ENCODE data around the gene ATE1.
A peak's percentile ranks its signal among the peaks of the same experiment; 100 is the strongest.
"Not testable (repeated sequence)": the region's sequence is repeated elsewhere in the genome, so short reads cannot be mapped to it uniquely, and the experiment has no call there.

Gene ATE1

GRCh38 chr10:121724282-121724681 is 203.5 kb downstream of the ATE1 start:
- DNase-seq, result no peak

GRCh38 chr10:121722665-121723064 is 205.2 kb downstream of the ATE1 start:
- DNase-seq, result no peak

GRCh38 chr10:121721257-121721656 is 206.6 kb downstream of the ATE1 start:
- no peak for DNase-seq

GRCh38 chr10:121715969-121716368 is 211.9 kb downstream of the ATE1 start:
- DNase-seq, result no peak

GRCh38 chr10:121715076-121715475 is 212.8 kb downstream of the ATE1 start:
- no peak for DNase-seq

- no peak for DNase-seq
Measured at GRCh38 chr10:121713486-121713885, 214.3 kb downstream of the ATE1 start.

- DNase-seq, result no peak
Measured at GRCh38 chr10:121710971-121711370, 216.9 kb downstream of the ATE1 start.

- DNase-seq, result no peak
Measured at GRCh38 chr10:121710207-121710606, 217.6 kb downstream of the ATE1 start.

GRCh38 chr10:121709675-121710073 is 218.2 kb downstream of the ATE1 start:
- no peak for DNase-seq

- DNase-seq, result no peak
Measured at GRCh38 chr10:121708728-121709674, 218.8 kb downstream of the ATE1 start.

GRCh38 chr10:121702351-121703320 is 225.2 kb downstream of the ATE1 start:
- peak; percentile 3 for DNase-seq

- no peak for DNase-seq
Measured at GRCh38 chr10:121700416-121700815, 227.4 kb downstream of the ATE1 start.

GRCh38 chr10:121699703-121700102 is 228.1 kb downstream of the ATE1 start:
- not testable (repeated sequence) for DNase-seq

GRCh38 chr10:121698902-121699301 is 228.9 kb downstream of the ATE1 start:
- no peak for DNase-seq

GRCh38 chr10:121698336-121698735 is 229.5 kb downstream of the ATE1 start:
- no peak for DNase-seq

GRCh38 chr10:121696854-121697253 is 231.0 kb downstream of the ATE1 start:
- no peak for DNase-seq

- DNase-seq, result no peak
Measured at GRCh38 chr10:121695731-121696464, 231.9 kb downstream of the ATE1 start.

GRCh38 chr10:121694966-121695643 is 232.7 kb downstream of the ATE1 start:
- no peak for DNase-seq

GRCh38 chr10:121694327-121694965 is 233.4 kb downstream of the ATE1 start:
- DNase-seq, result no peak

- DNase-seq, result no peak
Measured at GRCh38 chr10:121692626-121693025, 235.2 kb downstream of the ATE1 start.

- DNase-seq, result no peak
Measured at GRCh38 chr10:121690970-121691369, 236.9 kb downstream of the ATE1 start.

Data from DMS 273 treated with DMSO at 0.1 percent for 48 hours (cell line).